Keratinocyte (primary cell): ENCODE results near the gene TAMM41. TPM values are rescaled to one million over a fixed set of nuclear protein-coding genes. Genes with fewer than 3 reads are reported as not detected.

ENCODE experiments used
- DNase-seq: peaks from one replicate; pipeline ENCODE4 v3.0.0-alpha.2; 2011; ENCODE audit warnings: low read depth, missing footprints, low spot score
- FAIRE-seq: peaks from 2 replicates; lab custom pipeline; 2011; peaks lifted over from hg19 to GRCh38; lab: Jason Lieb, UNC
- H2AFZ ChIP-seq: 2 replicates; pipeline ENCODE4 v1.6.0; 2012; ENCODE audit warnings: low read length, control low read depth, inconsistent platforms; ENCODE audit not compliant: control insufficient read depth
- H3K27ac ChIP-seq: 2 replicates; pipeline ENCODE4 v1.5.1; 2011; ENCODE audit warnings: low read length; ENCODE audit not compliant: control insufficient read depth, insufficient read depth
- H3K27me3 ChIP-seq: 3 replicates; pipeline ENCODE4 v1.6.0; 2011; ENCODE audit warnings: low read length; ENCODE audit not compliant: control insufficient read depth, insufficient read depth; ENCODE audit errors: extremely low read depth
- H3K36me3 ChIP-seq, 2 experiments: 2 replicates in 1 of 2; 3 replicates in 1 of 2; pipeline ENCODE4 v1.5.1; 2011; ENCODE audit warnings: low read length in 2 of 2, mild to moderate bottlenecking in 1 of 2; ENCODE audit not compliant: control insufficient read depth in 2 of 2, insufficient read depth in 2 of 2; ENCODE audit errors: extremely low read depth in 1 of 2
- H3K4me1 ChIP-seq: 3 replicates; pipeline ENCODE4 v1.5.1; 2011; ENCODE audit warnings: low read length; ENCODE audit not compliant: control insufficient read depth, insufficient read depth; ENCODE audit errors: extremely low read depth
- H3K4me2 ChIP-seq: 3 replicates; pipeline ENCODE4 v1.6.0; 2011; ENCODE audit warnings: low read depth, low read length; ENCODE audit not compliant: control insufficient read depth, insufficient read depth; ENCODE audit errors: extremely low read depth
- H3K4me3 ChIP-seq, 3 experiments: fragments of 200-600 bp in 1 of 3; sonication (generic) in 1 of 3; 2 replicates in 2 of 3; 3 replicates in 1 of 3; pipeline ENCODE4 v1.5.1; 2011 to 2016; ENCODE audit warnings: low read length in 3 of 3, mild to moderate bottlenecking in 3 of 3, control low read depth in 2 of 3, inconsistent platforms in 1 of 3, low read depth in 1 of 3, mixed read lengths in 1 of 3, mixed run types in 1 of 3, moderate library complexity in 1 of 3; ENCODE audit not compliant: control insufficient read depth in 2 of 3, insufficient read depth in 2 of 3; ENCODE audit errors: extremely low read depth in 1 of 3
- H3K79me2 ChIP-seq: 2 replicates; pipeline ENCODE4 v1.6.0; 2012; ENCODE audit warnings: low read length; ENCODE audit not compliant: control insufficient read depth, insufficient read depth
- H3K9ac ChIP-seq: 3 replicates; pipeline ENCODE4 v1.6.0; 2011; ENCODE audit warnings: low read length; ENCODE audit not compliant: control insufficient read depth, insufficient read depth; ENCODE audit errors: extremely low read depth
- H3K9me1 ChIP-seq: 3 replicates; pipeline ENCODE4 v1.6.0; 2011; ENCODE audit warnings: low read length; ENCODE audit not compliant: control insufficient read depth, insufficient read depth; ENCODE audit errors: extremely low read depth
- H3K9me3 ChIP-seq: 2 replicates; pipeline ENCODE4 v1.5.1; 2012; ENCODE audit warnings: low read depth, low read length; ENCODE audit not compliant: control insufficient read depth
- H4K20me1 ChIP-seq: 3 replicates; pipeline ENCODE4 v1.6.0; 2011; ENCODE audit warnings: low read length; ENCODE audit not compliant: control insufficient read depth, insufficient read depth; ENCODE audit errors: extremely low read depth
- EZH2 ChIP-seq: IDR thresholded peaks from one replicate; pipeline ENCODE4 v1.6.1; 2012; ENCODE audit warnings: inconsistent platforms, mild to moderate bottlenecking, low read length, moderate library complexity
- dilution Hi-C: fragments of 300-500 bp; cut with MboI; formaldehyde crosslinking; loops from one replicate; pipeline ENCODE4 v1.7.0; 2020; ENCODE audit warnings: low sequenced_read_pairs; ENCODE audit not compliant: extremely low pct_ligation_motif_present
- polyA plus RNA-seq, 5 experiments: library from polyadenylated mRNA; depleted of rRNA in 3 of 5; stranded (reverse) in 3 of 5; stranded (forward) in 1 of 5; unstranded in 1 of 5; fragments of >200 nt; gene quantifications; 1 replicate in 1 of 5; 2 replicates in 3 of 5; 3 replicates in 1 of 5; pipeline versions ENCODE4 v1.2.1 to v1.2.3, GENCODE V29; 2011 to 2012; ENCODE audit warnings: missing spikeins in 2 of 5, low read depth in 1 of 5, low replicate concordance in 1 of 5
- TF ChIP-seq, protein P1 (sequence below), 3 experiments: IDR thresholded peaks in 1 of 3; conservative IDR thresholded peaks in 1 of 3; optimal IDR thresholded peaks in 1 of 3; 2 replicates in 2 of 3; 3 replicates in 1 of 3; pipeline versions ENCODE3 to v1.5.1; 2011; ENCODE audit warnings: low read length in 3 of 3, mild to moderate bottlenecking in 3 of 3, moderate library complexity in 2 of 3, control low read depth in 1 of 3, inconsistent platforms in 1 of 3; ENCODE audit not compliant: insufficient read depth in 2 of 3; ENCODE audit errors: extremely low read depth in 1 of 3

TAMM41 gene
- polyA plus RNA-seq, 1 donor (not counting 4 experiments of a cell fraction or from before 2014, with no cell fraction given): 22.9 TPM

DNA sequence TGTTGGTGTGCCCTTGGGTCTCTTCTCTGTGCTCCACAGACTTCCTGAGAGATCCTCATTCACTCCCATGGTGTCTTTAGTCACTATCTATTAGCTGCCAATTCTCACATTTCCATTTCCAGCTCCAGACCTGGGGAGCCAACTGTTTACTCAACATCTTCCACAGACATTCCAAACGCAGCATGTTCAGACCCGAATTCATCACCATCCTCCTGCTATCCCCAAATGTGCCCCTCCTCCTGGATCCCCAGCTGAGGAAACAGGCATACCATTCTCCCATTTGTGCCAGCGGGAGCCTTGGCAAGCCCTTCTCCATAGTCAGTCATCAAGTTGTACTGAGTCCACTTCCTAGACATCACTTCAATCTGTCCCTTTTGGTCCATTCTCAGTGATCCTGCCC lies 67.1 kb downstream of the TAMM41 start:
- Histone ChIP-seq H3K9me1 (no peaks in the 10 kb centered on the region), H3K36me3 (peaks cover 0 to 2% of the 10 kb centered on the region in 2 experiments), H3K4me2 (peak overlapping the region; percentile 12), H3K9ac (no peak overlapping the region), H3K27me3 (no peaks in the 10 kb centered on the region), H3K9me3 (no peaks in the 10 kb centered on the region), H3K79me2 (no peaks in the 10 kb centered on the region), H2AFZ (no peak overlapping the region), H3K4me3 (no peak overlapping the region), H3K4me1 (peaks cover 16% of the 10 kb centered on the region), H3K27ac (no peak overlapping the region), H4K20me1 (no peaks in the 10 kb centered on the region)
- FAIRE-seq (peak; percentile 59), DNase-seq (no peak)
- dilution Hi-C loops: no loop called here
- no peak for TF ChIP-seq EZH2
- TF ChIP-seq, protein P1, sequence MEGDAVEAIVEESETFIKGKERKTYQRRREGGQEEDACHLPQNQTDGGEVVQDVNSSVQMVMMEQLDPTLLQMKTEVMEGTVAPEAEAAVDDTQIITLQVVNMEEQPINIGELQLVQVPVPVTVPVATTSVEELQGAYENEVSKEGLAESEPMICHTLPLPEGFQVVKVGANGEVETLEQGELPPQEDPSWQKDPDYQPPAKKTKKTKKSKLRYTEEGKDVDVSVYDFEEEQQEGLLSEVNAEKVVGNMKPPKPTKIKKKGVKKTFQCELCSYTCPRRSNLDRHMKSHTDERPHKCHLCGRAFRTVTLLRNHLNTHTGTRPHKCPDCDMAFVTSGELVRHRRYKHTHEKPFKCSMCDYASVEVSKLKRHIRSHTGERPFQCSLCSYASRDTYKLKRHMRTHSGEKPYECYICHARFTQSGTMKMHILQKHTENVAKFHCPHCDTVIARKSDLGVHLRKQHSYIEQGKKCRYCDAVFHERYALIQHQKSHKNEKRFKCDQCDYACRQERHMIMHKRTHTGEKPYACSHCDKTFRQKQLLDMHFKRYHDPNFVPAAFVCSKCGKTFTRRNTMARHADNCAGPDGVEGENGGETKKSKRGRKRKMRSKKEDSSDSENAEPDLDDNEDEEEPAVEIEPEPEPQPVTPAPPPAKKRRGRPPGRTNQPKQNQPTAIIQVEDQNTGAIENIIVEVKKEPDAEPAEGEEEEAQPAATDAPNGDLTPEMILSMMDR (optimal IDR thresholded peaks at IDR 0.05 in 1 of 3, IDR thresholded peaks at IDR 0.05 in 1 of 3, conservative IDR thresholded peaks at IDR 0.05 in 1 of 3; ENCODE audit: extremely low read depth in 1 of 3, insufficient read depth in 2 of 3, low read length in 3 of 3): no peak

DNA sequence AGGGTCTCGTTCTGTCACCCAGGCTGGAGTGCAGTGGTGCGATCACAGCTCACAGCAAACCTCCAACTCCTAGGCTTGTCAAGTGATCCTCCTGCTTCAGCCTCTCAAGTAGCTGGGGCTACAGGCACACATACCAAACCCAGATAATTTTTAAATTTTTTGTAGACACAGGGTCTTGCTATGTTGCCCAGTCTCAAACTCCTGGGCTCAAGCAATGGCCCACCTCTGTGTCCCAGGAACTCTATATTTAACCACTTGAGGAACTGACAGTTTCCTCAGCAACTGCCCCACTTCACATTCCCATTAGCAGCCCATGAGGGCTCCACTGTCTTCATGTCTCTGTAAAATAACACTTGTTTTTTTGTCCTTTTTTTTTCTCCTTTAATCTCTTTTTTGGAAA lies 68.4 kb downstream of the TAMM41 start:
- Histone ChIP-seq H3K27me3 (no peaks in the 10 kb centered on the region), H4K20me1 (no peaks in the 10 kb centered on the region), H3K36me3 (peaks cover 0 to 2% of the 10 kb centered on the region in 2 experiments), H3K79me2 (no peaks in the 10 kb centered on the region), H3K4me1 (peaks cover 23% of the 10 kb centered on the region), H3K4me2 (no peak overlapping the region), H3K27ac (no peak overlapping the region), H3K9ac (no peak overlapping the region), H2AFZ (no peak overlapping the region), H3K9me3 (no peaks in the 10 kb centered on the region), H3K9me1 (no peaks in the 10 kb centered on the region), H3K4me3 (no peak overlapping the region)
- no peak for FAIRE-seq
- dilution Hi-C loops: no loop called here
- DNase-seq: no peak
- TF ChIP-seq, protein P1 (optimal IDR thresholded peaks at IDR 0.05 in 1 of 3, IDR thresholded peaks at IDR 0.05 in 1 of 3, conservative IDR thresholded peaks at IDR 0.05 in 1 of 3; ENCODE audit: extremely low read depth in 1 of 3, insufficient read depth in 2 of 3, low read length in 3 of 3): no peak
- no peak for TF ChIP-seq EZH2
